HG02885 (cell line): ENCODE data around the gene SLC35A3.
A peak's percentile ranks its signal among the peaks of the same experiment; 100 is the strongest.
"Not testable (repeated sequence)": the region's sequence is repeated elsewhere in the genome, so short reads cannot be mapped to it uniquely, and the experiment has no call there.

ENCODE experiments used
- ATAC-seq: cut with Tn5 transposase; IDR thresholded peaks from one replicate; pipeline ENCODE4 v1.9.1; 2021; ENCODE audit warnings: mild to moderate bottlenecking; ENCODE audit not compliant: unreplicated experiment, poor library complexity

SLC35A3 gene

DNA sequence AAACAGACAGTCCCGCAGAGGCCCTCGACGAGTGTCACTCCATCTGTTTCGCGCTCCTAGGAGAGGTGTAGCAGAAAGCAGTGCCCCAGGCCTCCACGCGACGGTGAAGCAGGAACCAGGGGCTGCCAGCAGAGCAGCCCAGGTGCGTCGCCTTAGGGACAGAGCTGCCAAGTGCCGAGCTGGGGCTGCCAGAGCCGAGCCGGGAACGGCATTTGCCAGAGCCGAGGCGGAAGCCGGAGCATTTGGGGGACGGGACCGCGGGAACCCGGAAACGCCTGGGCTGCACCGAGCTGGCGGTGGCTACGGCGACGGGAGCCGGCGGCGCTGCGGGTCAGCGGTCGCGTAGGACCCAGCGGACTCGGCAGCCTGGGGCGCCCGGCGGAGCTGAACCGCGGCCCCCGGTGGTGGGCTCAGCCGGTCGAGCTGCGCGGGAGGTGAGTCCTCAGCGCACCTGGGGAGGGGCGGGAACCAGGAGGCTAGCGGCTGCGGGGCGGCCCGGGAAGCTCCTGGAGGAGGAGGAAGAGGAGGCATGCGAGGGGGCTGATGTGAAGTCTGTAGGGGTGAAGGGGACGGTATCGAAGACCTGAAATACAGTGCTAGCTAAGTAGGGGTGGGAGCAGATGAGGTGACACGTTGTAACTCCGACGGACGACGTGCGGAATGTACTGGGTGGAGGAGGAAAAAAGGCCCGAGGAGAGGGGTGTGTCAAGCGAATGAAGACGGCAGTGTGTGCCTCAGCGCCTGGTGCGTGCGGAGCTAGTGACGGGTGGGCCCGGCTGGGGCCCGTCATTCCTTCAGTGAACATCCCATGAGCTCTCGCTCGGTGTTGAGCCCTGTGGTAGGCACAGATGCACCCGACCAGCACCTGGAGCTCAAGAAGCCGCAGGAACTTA lies at the start of gene SLC35A3:
Gene SLC35A3, plus strand, starts transcription at position 268 of the 893 bp plus-strand sequence. CDS start 23,559 bp downstream, outside the sequence.
- peak; percentile 90 for ATAC-seq

- no peak for ATAC-seq
Observed at GRCh38 chr1:99934801-99935200, 35.0 kb upstream of the SLC35A3 start.

DNA sequence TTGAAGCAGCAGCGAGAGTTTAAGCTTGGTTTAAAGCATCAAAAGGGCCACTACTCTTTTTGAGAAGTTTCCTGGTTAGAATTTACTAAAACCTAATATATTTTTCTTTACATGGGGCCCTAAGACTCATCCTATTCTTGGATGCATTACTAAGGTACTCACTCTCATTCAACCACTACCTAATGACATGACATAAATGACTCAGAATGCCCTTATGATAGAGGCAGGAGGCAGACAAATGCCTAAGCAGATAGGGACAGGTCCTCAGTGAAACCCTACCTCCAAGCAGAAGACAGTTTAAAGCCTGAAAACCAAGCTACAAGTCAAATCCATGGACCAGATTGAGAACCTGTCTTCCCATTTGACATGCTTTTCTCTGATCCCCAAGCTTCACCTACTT lies 34.3 kb upstream of the SLC35A3 start:
- ATAC-seq = no peak

- no peak for ATAC-seq
Observed at GRCh38 chr1:99936071-99936470, 33.7 kb upstream of the SLC35A3 start.

- no peak for ATAC-seq
Observed at GRCh38 chr1:99942723-99943122, 27.1 kb upstream of the SLC35A3 start.

DNA sequence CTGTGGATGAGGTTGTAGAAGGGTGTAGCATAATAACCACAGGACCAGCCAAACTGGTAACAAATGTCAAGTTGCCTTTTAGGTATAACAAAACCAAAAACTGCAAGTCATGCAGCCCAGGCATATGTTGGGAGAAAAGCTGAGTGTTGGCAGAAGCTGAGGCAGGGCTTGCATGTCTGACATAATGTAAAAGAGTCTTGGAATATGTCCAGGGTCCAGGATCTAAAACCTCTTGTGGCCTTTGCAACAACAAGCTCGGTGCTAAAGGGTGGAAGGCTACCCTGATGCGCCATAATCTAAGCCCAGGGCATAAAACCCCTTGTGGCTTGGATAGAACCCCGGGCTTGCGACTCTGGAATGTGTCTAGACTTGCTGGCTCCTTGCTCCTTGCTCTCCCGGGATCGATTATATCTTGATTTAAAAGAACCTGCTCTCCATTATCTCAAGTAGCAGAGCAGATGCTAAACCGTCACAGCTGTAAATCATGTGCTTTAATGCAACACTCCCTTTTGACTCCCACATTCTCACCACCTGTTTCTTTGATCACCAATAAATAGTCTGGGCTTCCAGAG lies 26.5 kb upstream of the SLC35A3 start:
- no peak for ATAC-seq

DNA sequence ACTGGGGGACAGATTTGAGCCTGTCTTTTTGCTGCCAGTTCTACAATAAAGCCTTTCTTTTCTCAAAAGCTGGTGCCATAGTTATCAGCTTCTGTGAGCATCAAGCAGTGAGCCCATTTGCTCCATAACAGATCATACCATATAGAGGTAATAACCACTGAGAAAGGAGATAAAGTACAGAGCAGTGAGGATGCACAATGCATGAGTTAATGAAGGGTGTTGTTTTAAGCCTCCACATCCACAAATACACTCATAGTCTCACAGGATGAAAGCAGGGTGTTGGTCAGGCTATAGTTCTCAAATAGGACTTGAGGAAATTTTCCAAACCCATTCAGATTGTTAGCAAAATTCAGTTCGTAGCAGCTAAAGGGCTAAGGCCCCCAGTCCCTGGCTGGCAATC lies 25.6 kb upstream of the SLC35A3 start:
- ATAC-seq = no peak

DNA sequence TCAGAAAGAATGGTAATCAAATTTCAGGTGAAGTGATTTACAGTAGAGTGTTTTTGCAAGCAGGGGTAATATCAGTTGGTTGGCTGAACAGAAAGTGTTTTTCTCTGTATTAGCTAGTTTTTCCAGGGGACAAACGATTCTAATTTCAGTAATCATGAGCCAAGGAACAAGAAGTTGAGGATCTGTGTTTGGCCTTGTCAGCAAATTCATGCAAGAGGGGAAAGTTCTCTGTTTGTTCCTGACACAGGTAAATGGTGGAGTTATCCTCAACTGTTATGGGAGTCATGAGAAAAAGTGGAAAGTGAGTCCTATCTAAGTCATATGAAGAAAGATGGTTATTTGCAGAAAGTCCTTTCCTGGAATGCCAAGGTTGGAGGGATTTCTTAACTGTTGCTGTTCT lies 24.6 kb upstream of the SLC35A3 start:
- ATAC-seq = no peak

DNA sequence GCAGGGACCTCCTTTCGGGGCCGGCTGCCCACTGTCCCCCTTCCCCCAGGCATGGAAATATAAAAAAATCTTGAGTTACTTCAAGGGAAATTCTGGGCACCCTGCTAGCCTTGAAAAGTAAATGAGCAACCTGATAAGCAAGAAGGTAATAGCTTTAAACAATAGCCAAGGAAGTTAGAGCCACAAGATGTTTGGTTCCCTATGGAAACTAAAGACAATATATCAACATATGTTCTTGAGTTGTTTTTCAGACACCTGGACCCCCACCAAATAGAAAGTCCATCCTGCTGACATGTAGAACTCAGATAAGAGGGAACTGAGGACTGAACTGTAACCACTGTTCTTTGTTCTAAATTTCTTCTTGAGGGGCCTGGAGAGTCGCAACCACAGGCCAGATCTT lies 19.3 kb upstream of the SLC35A3 start:
- no peak for ATAC-seq

DNA sequence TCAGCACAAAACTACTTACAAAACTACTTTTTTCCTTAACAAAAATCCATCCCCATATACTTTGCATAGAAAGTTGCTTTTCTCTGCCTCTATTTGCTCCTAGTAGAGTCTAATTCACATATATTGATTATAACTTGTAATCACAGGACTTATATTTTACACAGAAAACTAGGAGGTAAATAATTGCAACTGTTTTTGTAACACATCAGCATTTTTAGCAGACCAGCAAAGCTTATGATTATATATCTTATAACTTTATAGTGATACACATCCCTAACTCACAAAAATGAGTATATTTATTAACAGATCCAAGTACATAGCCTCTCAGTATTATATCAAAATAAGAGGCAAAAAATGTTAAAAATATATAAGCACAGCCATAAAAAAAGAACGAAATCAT lies 17.3 kb upstream of the SLC35A3 start:
- no peak for ATAC-seq

DNA sequence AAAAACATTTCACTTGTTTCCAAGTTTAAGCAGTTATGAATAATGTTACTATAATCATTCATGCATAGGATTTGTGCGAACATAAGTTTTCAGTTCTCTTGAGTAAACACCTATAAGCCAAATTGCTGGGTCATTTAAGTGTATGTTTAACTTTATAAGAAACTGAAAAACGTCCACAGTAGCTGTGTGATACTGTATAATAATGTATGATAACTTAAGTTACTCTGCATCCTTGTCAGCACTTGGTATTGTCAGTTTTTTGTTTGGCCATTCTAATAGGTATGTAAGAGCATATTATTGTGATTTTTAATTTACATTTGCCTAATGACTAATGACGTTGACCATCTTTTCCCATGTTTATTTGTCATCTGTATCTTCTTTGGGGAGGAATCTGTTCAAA lies 14.4 kb upstream of the SLC35A3 start:
- no peak for ATAC-seq

DNA sequence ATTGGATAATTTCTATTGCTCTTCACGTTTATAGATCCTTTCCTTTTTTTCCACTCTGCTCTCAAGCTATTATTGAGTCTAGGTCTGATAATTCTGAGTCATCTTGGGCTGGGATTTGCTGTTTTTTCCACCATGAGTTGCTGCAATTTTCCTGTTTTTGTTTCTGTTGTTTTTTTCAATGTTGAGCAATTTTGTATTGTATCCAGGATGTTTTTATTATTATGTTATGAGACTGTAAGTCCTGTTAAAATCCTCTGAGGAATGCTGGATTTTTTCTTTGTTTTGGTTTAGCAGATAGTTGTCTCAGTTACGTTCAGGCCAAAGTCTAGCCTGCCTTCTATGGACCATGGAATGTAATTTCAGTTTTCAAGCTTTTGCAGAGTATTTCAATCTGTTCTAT lies 13.0 kb upstream of the SLC35A3 start:
- ATAC-seq = no peak

DNA sequence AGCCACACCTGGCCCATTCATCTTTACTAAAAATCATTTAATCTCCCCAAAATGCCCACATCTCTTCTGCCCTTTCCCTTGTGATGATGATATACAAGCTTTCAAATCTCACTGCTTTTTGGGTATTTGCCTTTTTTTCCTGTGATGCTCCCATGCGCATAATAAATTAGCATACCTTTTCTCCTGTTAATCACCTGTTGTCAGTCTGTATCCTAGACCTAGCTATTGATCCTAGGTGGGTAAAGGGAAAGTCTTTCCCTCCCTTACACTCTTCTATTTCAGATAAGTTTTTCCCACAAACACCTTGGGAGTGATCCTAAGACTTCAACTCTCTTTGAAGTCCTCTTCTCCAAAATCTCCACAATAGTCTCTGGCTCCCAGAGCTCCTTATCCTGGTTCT lies 12.0 kb upstream of the SLC35A3 start:
- ATAC-seq = no peak

DNA sequence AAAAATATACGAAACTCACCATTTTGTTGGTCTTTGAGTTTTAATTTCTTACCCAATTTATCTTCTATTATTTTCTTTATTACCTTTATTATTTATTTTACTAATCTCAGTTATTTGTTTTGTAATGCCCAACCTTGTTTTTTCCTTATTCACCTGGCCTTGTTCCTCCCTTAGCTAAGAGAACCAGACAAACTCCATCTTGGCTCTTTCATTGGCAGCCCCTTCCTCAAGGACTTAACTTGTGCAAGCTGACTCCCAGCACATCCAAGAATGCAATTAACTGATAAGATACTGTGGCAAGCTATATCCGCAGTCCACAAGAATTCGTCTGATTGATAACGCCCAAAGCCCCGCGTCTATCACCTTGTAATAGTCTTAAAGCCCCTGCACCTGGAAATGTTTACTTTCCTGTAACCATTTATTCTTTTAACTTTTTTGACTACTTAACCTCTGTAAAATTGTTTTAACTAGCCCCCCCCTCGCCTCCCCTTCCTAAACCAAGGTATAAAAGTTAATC lies 10.5 kb upstream of the SLC35A3 start:
- not testable (repeated sequence) for ATAC-seq

GRCh38 chr1:99960260-99960659 lies 9.5 kb upstream of the SLC35A3 start:
- ATAC-seq = not testable (repeated sequence)

- no peak for ATAC-seq
Observed at GRCh38 chr1:99963041-99963795, 6.6 kb upstream of the SLC35A3 start.

GRCh38 chr1:99964806-99965205 lies 5.0 kb upstream of the SLC35A3 start:
- no peak for ATAC-seq

DNA sequence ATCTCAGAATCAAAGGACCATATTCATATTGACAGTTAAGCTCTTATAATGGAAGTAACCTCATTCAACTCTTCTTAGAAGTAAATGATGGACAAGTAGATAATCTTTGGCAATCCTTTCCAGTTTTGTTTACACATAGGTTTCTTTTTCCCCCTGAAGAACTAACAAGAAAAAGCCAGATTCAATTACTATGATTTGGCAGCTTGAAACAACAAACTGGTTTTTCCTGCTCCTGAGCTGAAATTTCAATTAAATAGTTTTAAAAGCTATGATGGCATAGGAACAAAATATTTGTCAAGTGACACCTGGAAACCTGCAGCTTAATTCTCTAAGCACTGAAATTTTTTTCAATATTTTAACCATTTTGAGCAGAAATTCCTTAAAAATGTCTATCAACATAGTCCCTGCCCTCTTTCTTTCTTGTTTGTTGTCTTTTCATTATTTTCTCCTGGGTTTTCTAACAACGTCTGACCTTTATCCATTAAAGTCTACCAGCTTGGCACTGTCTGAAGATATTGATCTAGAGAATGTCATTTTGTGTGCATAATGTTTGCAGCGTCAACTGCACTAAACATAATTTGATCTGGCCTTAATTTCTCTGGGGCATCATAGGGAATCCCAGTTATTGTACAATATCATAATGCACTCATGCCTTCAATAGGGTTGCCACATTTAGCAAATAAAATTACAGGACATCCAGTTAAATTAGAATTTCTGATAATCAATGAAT lies 4.0 kb upstream of the SLC35A3 start:
- ATAC-seq = no peak

DNA sequence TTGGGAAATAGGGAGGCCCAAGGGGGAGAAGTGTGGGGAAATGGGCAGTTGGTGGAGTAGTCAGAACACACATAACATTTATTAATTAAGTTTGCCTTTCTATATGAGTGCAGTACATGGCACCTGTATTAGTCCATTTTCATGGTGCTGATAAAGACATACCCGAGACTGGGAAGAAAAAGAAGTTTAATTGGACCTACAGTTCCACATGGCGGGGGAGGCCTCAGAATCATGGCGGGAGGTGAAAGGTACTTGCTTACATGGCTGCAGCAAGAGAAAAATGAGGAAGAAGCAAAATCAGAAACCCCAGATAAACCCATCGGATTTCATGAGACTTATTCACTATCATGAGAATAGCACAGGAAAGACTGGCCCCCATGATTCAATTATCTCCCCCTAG lies 1.6 kb upstream of the SLC35A3 start:
- no peak for ATAC-seq

DNA sequence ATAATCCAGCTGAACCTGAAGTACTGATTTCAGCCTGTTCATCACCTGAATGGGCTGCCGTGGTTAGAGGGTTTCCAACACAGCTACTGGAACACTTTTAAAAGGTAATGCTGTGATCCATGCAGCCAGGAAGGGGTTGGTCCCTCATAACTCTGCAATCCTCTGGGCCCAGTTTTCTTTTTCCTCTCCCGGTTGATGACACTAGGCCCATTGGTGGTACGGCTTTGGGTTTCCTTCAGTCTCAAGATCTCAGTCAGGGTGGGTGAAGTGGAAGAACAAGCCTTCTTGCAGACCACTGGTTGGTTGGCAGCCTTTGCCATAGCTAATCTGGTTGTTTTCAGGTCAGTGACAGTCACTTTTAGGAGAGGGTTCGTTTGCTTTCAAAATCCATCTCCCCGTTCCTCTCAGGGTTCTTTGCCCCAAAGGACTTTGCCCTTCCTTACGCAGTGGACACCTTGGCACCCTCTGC lies 502 bp upstream of the SLC35A3 start:
- peak; percentile 1 for ATAC-seq
